GM21367 (cell line): ENCODE results near the gene AKT1S1.

Source experiments
- ATAC-seq: cut with Tn5 transposase; IDR thresholded peaks from one replicate; pipeline ENCODE4 v1.9.1; 2021; ENCODE audit not compliant: unreplicated experiment

The AKT1S1 gene

DNA sequence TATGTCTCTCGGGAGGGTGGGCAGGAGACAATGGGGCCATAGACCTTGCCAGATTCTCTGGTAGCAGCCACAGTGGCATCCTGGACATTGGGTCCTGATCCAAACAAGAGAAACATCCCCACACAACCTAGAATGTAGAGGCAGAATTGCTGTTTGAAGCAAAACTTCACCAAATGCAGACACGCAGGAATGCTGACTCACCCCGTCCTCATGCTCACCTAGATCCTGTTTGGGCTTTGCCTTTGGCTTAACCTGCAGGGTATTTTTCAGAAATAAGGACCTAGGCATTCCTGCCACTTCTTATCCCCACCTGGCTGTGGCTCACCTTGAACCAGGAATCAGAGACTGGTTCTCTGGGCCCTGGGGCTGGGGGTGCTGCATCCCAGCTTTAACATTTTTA lies 7.6 kb upstream of the AKT1S1 start:
- no peak for ATAC-seq

DNA sequence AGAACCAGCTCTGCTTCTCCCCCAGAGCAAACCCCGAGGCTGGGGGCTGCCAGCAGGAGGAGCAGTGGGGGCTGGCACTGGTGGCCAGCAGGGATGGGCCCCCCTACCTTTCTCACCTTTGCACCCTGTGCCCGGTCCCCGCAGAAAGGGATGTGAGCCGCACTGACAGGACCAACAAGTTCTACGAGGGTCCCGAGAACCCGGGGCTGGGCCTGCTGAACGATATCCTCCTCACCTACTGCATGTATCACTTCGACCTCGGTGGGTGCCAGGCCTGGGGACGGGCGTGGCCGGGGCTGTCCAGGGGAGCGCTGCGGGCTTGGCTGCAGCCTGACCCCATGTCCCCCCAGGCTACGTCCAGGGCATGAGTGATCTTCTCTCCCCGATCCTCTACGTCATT lies 7.0 kb upstream of the AKT1S1 start:
- no peak for ATAC-seq

DNA sequence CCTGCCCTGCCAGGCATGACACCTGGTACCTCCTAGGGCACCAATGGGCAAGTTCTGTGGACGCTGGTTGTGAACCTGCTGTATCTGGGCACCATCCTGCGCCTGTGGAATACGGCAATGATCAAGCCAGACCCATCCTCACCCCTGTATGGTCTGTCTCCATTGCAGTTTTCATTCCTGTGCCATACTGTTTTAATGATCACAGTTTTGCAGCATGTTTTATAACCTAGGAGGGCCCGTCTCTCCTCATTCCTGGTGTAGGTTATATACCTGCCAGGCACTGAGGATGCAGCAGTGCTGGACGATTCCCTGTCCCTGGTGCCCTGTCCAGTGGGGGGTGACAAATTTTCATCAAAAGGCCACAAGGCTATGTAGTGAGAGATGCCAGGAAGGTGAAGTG lies 5.9 kb upstream of the AKT1S1 start:
- ATAC-seq, result no peak

DNA sequence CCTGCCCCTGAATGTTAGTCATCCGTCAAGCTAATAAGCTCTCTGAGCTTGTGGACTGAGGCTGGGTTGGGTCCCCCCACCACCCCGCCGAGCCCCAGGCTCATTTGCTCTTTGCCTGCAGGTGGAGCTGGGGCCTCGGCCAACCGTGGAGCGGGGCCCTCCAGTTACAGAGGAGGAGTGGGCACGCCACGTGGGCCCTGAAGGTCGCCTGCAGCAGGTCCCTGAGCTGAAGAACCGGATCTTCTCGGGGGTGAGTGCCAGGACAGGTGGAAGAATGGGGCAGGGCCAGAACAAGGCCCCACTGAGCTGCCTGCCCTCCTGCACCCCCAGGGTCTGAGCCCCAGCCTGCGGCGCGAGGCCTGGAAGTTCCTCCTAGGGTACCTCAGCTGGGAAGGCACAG lies 5.5 kb upstream of the AKT1S1 start:
- ATAC-seq, result no peak

DNA sequence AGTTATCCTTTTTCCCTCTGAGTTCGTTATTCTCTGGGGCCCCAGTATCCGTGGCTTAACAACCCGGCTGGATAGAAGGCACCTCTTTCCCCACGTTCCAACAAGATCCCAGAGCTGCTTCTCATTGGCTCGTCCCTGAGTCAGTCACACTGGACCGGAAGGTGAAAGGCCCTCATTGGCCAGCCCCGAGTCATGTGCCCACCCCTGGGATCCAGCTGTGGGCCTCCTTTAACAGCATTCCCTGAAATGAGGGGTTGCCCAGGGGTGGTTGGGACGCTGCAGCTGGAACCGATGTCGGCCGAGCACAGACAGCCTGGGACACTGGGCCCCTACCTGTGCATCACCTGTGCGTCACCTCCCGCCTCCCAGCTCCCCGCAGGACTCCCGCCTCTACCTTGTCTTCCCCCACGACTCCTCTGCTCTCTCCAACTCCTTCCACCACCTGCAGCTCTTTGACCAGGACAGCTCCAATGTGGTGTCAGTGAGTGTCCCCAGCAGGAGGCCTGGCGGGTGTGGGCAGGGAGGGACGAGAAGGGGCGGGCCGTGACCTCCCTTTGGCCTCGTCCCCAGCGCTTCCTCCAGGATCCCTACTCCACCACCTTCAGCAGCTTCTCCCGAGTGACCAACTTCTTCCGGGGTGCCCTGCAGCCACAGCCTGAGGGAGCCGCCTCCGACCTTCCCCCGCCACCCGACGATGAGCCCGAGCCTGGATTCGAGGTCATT lies 4.7 kb upstream of the AKT1S1 start:
- no peak for ATAC-seq

DNA sequence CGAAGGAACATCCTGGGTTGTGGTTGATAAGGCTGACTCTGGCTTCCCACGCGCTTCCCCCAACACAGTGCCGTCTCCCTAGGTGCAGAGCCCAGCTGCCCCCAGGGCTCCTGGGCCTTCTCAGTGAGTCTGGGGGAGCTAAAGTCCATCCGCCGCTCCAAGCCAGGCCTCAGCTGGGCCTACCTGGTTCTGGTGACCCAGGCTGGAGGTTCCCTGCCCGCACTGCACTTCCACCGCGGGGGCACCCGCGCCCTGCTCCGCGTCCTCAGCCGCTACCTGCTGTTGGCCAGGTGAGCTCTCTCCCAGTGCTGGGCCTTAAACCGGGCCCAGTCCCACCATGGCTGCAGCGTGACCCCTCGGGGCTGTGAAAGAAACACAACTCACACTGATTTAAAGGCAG lies 4.0 kb upstream of the AKT1S1 start:
- no peak for ATAC-seq

- ATAC-seq, result no peak
Measured at GRCh38 chr19:49880162-49880869, 3.2 kb upstream of the AKT1S1 start.

GRCh38 chr19:49879243-49879963 lies 2.2 kb upstream of the AKT1S1 start:
- no peak for ATAC-seq

GRCh38 chr19:49878744-49879070 lies 1.6 kb upstream of the AKT1S1 start:
- no peak for ATAC-seq

DNA sequence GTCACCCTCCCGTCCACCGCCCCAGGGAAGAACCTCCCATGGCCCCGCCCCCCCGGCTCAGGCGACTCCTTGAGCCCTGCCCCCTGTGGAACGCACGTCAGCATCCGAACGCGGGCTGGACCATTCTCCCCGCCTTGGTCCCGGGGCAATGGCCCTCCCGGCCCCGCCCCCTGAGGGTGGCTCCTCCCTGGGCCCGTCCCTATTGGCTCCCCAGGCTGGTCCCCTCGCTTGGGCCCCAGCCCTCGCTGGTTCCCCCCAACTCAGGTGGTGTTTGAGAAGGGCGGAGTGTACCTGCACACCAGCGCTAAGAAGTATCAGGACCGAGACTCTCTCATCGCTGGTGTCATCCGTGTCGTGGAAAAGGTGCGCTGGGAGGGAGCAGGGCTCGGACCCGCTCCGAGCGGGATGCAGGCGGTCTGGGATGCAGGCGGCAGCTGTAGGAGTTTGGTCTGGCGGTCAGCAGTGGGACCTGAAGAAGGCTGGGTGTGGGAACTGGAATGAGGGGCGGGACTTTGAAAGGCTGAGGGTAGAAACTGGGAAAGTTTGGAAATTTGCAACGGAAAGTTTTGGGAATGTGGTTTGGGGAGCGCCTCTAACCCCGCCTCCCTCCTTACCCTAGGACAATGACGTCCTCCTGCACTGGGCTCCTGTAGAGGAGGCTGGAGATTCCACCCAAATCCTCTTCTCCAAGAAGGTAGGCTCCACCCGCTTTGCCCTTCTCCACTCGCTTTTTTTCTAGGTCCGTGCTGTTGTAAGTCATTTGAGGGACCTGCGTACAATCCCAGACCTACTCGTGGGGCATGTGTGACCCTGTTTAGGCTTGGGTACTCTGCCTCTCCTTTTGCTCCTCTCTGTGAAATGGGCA lies 956 bp upstream of the AKT1S1 start:
- peak; percentile 35 for ATAC-seq

- peak; percentile 36 for ATAC-seq
Measured at GRCh38 chr19:49876422-49877019, 634 bp downstream of the AKT1S1 start.

DNA sequence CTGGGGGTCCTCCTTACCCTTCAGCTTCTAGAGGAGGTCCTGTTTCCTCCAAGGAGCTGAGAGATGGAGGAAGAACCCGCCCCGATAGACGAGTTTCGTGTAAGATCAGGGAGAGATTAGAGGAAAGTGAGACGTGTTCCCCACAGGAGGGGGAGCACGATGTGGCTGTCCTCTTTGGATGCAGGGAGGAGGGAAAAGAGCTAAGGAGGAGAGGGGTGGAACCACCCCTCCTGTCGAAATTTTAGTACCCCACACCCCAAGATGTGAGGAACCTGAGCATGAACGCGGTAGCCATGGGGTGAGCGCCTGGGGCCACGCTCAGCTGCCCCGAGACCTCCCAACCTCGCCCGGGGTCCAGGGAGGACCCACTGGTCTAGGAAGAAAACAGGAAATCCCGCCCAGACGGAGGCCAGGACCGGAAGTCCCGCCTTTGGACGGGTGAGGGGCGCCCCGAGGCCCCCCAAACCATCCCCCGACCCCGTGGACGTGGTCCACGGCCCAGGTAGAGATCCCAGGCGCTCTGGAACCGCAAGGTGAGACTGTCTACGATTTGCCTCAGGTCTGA lies 1.2 kb downstream of the AKT1S1 start:
- ATAC-seq, result no peak

- no peak for ATAC-seq
Measured at GRCh38 chr19:49875177-49875576, 2.0 kb downstream of the AKT1S1 start.

DNA sequence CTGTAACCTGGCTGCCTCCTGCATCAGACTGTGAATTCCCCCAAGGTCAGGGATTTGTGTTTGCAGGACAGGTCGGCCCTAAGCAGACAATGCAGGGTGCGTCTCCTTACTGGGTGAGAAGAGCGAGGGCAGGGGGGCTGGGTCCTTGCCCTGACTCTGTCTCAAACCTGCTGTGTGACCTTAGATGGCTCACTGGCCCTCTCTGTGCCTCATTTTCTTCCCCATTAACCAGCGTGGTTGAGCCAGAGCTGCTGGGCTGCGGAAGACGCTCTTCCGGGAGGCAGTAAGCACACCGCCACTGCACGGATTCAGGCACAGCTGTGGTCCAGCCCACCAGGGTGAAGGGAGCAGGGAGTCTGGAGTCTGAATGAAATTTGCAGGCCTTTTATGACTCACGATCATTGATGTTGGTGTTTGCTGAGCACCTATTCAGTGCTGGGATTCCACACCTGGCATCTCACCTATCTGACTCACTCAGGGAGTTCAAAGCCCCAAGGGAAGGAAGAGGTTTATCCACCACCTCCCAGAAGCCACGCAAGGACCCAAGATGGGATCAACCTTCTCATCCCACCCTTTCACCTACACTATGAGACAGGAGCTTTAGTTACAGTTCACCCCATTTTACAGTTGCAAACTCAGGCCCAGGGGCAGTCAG lies 2.5 kb downstream of the AKT1S1 start:
- no peak for ATAC-seq

DNA sequence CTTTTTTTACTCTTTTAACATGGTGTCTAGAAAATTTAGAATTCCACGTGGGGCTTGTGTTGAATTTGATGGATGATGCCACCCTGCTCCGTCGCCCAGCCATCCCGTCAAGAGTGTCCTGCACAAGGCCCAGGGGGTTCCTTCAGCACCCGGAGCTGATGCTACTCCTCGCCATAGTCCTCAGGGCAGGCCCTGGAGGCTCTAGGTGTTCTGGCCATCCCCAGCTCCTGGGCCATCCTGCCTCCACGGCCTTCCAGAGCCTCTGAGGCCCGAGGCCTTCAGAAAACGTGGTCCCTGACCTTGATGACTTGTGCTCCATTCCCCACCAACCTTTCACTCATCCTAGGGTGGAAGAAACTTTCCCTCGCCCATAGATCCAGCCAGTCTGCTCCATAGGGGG lies 3.3 kb downstream of the AKT1S1 start:
- ATAC-seq, result no peak

- ATAC-seq, result no peak
Measured at GRCh38 chr19:49873129-49873521, 4.0 kb downstream of the AKT1S1 start.

DNA sequence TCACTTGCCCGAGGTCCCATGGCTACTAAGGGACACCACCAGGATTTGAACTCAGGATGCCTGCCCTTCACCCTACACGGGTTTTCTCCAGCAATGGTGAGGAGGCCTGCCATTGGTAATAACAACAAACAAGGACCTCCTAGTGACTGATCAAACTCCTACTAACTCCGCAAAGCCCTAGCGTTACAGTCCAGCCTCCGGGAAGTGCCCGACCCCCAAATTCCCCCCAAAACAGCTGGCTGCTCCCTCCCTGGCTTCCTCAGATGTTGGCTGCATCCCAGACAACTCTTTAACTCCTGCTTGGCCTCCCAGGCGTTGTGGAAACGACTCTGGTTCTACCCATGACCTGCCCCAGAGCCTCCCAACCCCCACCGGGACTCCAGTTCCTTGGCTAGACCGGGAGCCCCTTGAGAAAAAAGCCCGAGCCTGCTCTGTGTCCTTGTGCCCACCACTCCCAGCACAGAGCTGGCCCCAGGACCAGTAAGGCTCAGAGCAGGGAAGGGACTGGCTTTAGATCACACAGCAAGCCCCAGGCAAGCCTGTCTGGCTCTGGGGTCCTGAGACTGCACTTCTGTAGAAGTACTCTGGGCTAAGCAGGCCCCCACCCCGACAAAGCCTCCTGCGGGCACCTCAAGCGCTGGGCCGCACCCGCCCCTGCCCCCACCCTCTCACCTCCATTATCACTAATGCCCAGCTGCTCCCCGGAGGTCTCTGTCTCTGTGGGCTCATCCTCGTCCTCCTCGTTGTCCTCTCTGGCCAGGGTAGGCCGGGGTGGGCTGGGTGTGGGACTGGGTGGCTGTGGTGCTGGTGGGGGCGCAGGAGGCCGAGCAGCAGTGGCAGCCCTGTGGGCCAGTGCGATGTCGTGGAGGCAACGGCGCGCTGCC lies 4.7 kb downstream of the AKT1S1 start:
- ATAC-seq, result no peak

- no peak for ATAC-seq
Measured at GRCh38 chr19:49871349-49871985, 5.7 kb downstream of the AKT1S1 start.
